HG02588 (cell line): ENCODE results near the gene SERPINC1.
A peak's percentile ranks its signal among the peaks of the same experiment; 100 is the strongest.
"Not testable (repeated sequence)": the region's sequence is repeated elsewhere in the genome, so short reads cannot be mapped to it uniquely, and the experiment has no call there.

Source experiments
- ATAC-seq: cut with Tn5 transposase; IDR thresholded peaks from one replicate; pipeline ENCODE4 v1.9.1; 2021; ENCODE audit warnings: mild to moderate bottlenecking, moderate library complexity; ENCODE audit not compliant: unreplicated experiment

Gene SERPINC1

DNA sequence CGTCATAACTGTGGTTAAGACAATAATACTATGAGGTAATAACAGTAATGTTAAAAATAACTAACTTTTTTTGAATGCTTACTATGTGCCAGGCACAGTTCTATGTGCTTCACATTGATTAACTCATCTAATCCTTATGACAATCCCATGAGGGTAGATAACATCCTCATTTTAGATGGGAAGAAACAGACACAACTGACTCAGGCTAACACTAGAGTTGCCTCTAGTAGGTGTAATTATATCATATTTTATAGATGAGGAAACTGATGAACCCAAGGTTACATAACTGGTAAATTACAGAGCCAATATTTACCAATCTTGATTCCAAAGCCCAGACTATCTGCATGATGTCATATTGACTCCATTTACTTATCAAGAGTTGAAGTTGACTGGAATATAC, 23.5 kb downstream of the SERPINC1 start:
- ATAC-seq = no peak

GRCh38 chr1:173889885-173890284, 27.2 kb downstream of the SERPINC1 start:
- no peak for ATAC-seq

GRCh38 chr1:173888749-173889148, 28.4 kb downstream of the SERPINC1 start:
- no peak for ATAC-seq

- ATAC-seq = no peak
These were observed 29.5 kb downstream of the SERPINC1 start for GRCh38 chr1:173887627-173888026.

DNA sequence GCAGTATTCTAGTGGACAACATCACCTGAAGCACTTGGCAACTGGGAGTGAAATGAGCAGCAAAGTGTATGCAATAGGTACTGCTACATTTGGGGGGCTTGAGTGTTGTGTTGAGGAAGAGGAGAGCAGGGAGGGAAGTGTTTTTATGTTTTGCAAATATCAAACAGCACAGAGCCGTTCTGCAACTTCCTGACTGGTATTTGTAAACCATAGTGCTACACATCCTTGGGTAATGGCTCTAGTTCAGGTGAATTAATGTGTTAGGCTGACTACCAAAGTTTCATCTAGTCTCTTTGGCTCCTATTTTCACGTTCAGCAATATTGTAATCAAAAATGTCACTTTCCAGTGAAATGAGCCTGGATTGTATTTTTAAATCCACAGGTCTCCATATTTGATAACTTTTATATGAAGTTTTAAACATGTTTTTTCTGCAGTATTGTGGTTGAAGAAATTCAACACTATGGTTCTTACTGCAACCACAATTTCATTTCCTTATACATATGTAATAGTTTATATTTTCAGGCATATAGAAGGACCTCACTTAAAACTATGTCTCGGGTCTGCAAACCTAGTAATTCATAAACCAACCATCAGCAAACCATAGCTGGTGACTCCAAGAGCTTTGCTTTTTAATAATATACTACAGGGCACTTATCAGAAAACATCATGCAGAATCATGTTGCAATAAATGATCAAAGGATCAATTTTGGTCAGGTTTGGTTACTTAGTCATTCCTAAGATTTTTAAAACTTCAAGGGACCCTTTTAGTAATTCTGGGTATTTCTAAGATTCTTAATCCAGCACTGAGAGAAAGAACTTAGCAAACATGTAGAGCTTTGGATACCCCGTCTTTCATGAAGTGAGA, 30.1 kb downstream of the SERPINC1 start:
- no peak for ATAC-seq

GRCh38 chr1:173884701-173885100, 32.4 kb downstream of the SERPINC1 start:
- ATAC-seq = no peak

DNA sequence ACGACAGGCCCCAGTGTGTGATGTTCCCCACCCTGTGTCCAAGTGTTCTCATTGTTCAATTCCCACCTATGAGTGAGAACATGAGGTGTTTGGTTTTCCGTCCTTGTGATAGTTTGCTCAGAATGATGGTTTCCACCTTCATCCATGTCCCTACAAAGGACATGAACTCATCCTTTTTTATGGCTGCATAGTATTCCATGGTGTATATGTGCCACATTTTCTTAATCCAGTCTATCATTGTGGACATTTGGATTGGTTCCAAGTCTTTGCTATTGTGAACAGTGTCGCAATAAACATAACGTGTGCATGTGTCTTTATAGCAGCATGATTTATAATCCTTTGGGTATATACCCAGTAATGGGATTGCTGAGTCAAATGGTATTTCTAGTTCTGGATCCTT, 36.0 kb downstream of the SERPINC1 start:
- ATAC-seq = not testable (repeated sequence)

- no peak for ATAC-seq
These were observed 38.9 kb downstream of the SERPINC1 start for GRCh38 chr1:173878251-173878650.

- ATAC-seq = no peak
These were observed 40.4 kb downstream of the SERPINC1 start for GRCh38 chr1:173876732-173877131.

DNA sequence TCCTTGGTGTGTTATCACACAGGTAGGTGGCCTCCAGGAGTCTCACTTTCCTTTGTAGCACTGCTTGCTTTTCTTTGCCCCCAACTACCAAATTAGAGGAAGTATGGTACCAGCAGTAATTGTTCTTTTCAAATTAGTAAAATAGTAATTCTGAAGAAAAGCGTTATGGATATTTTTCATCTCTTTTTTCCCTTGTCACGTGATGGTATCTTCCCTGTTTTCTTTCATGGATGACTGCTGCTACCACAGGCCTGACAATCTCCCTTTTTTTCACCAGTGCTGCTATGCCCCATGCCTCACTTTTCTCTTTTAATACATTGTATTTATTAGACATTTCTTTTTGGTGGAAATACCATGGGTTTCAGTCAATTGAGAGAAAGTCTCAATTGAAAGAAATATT, 45.6 kb downstream of the SERPINC1 start:
- ATAC-seq = no peak

GRCh38 chr1:173871091-173871490, 46.0 kb downstream of the SERPINC1 start:
- no peak for ATAC-seq

DNA sequence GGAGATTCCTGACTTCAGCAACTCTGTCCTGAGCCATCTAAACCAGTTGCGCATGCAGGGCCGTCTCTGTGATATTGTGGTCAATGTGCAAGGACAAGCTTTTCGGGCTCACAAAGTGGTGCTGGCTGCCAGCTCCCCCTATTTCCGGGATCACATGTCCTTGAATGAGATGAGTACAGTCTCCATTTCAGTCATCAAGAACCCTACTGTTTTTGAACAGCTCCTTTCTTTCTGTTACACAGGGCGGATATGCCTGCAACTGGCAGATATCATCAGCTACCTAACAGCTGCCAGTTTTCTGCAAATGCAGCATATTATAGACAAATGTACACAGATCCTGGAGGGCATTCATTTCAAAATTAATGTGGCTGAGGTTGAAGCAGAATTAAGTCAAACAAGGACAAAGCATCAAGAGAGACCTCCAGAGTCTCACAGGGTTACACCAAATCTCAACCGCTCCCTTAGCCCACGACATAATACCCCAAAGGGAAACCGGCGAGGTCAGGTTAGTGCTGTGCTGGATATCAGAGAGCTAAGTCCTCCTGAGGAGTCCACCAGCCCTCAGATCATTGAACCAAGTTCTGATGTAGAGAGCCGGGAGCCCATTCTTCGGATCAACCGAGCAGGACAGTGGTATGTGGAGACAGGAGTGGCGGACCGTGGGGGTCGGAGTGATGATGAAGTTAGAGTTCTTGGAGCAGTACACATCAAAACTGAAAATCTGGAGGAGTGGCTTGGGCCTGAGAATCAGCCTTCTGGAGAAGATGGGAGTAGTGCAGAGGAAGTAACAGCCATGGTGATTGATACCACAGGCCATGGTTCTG, 46.7 kb downstream of the SERPINC1 start:
- ATAC-seq = no peak

DNA sequence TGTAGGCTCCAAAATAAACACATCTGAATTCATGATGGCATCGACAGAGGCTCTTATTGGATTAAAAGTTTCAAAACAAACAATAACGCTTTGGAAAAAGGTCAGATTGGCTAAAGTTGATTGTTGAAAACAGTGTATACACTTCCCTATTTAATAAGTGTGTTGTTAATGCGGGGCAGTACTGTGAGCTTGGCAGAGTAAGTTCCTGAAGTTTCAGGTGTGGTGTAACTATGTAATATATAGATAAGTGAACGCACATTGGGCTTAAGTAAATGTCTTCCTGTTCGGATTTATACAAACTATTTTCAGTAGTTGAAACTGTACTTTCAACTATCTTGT, 48.1 kb downstream of the SERPINC1 start:
- ATAC-seq = no peak

- ATAC-seq = peak; percentile 68
These were observed 48.7 kb downstream of the SERPINC1 start, which contains the start of gene ZBTB37 for GRCh38 chr1:173868266-173869020. TSS of gene ZBTB37 (plus strand) at chr1:173868380. CDS start at chr1:173870226, 1,846 bp downstream.

- ATAC-seq = peak; percentile 69
These were observed 49.3 kb downstream of the SERPINC1 start, which contains the start of gene GAS5 for GRCh38 chr1:173867753-173868265. TSS of gene GAS5 (minus strand) at chr1:173867989.

DNA sequence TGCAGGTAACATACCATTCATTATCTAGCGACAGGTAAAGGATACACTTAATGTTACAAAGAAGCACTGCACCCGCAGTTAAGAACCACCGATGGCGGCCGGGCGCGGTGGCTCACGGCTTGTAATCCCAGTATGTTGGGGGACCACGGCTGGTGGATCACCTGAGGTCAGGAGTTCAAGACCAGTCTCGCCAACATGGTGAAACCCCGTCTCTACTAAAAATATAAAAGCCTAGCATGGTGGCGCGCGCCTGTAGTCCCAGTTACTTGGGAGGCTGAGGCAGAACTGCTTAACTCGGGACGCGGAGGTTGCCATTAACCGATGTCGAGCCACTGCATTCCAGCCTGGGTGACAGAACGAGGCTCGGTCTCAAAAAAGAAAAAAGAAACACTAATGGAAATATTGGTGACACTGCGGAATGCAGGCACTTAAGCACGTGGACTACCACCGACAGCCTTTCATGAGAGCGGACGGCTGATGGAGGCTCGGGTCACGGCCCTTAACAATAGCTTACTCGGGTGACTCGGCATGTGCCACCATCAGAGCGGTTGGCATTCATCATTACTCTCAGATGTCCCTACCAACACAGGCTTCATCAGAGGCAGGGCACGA, 49.9 kb downstream of the SERPINC1 start:
- no peak for ATAC-seq

DNA sequence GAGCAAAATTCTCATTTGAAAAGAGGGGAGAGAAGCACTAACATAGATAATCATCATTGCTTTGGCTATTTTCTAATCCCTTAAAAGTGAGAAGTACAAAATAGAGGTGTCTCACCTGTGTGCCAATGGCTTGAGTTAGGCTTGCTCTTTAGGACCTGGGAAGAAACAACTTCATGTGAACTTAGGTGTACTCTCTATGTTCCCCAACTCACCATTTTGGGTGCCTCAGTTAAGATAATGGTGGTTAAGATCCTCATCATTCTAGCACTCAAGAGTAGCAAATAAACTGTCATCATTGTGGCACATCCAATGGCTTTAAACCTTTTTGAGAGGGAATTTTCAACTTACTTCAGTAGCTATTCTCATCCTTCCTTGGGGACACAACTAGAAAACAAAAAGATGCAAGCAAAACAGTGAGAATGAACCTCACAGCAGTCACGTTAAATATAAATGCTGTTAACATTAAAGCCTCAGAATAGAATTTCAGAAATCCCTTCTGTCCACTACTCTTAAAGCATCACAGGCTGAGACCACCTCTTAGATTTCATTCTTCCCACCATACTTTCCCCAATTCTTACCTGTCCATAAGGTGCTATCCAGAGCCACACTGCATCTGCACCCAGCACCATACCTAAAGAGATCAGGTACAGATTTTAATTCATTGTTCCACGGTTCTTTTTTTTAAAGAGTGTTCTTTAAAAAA, 50.6 kb downstream of the SERPINC1 start:
- ATAC-seq = no peak

DNA sequence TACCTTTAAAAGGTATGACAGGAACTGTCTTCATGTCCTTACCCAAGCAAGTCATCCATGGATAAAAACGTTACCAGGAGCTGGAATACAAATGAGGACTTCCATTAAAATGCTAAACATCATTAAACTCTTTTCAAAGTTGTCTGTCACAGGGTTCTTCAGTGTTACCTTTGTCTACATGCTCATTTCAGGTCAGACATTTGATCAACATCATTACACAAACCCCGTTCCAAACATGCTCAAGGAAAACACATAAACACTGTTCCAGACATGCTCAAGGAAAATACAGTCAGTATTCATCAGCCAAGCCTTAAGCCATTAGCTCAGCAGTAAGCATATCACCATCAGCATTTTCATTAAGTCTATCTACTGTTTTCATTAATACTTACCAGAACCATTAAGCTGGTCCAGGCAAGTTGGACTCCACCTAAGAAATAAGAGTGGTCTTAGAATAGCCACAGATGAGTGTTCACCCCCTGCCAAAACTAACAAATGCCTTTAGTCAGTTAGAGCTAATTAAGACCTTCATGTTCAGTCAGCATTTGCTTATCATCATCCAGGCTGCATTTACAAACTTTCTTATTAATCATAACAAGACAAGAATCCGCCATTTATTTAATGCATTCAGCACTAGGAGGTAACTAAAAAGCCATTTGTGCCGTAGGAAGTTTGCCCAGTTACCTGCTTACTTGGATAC, 51.5 kb downstream of the SERPINC1 start:
- ATAC-seq = no peak

DNA sequence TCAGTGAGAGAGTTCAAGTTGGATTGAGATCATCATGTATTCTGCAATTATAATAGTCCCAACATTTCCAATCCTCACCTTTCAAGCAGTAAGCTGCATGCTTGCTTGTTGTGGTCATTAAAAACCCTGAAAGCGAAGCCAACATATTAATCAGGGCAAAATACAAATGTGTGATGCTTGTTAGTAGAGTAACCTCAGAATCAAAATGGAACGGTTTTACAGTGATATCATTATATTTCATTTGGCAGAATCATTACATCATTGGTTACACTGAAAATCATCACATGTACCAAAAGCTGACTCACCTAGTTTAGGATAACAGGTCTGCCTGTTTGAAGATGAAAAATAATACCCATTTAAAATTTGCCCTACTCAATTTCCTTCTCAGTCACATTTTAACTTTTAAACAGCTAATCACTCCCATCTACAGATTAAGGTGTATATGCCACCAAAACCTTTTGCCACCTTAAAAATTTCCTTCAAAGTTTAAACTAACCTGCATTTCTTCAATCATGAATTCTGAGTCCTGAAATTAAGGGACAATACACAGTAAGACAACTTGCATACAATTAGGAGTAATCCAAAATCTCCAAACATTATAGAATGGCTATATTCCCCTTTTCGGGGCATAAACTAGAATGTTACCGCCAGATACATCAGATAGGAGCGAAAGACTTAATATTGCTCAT, 52.8 kb downstream of the SERPINC1 start:
- no peak for ATAC-seq
